Stimulated activated CD8-positive, alpha-beta memory T cell treated with anti-CD3 and anti-CD28 coated beads, Interleukin-12 subunit alpha, Interleukin-12 subunit beta, amount 100 ng/mL, for 24 hours (primary cell): ENCODE measurements around the gene UGT1A5.

ENCODE experiments used
- DNase-seq: peaks from one replicate; pipeline ENCODE4 v3.0.0-alpha.2; 2020; ENCODE audit errors: extremely low read depth

UGT1A5 gene

DNA sequence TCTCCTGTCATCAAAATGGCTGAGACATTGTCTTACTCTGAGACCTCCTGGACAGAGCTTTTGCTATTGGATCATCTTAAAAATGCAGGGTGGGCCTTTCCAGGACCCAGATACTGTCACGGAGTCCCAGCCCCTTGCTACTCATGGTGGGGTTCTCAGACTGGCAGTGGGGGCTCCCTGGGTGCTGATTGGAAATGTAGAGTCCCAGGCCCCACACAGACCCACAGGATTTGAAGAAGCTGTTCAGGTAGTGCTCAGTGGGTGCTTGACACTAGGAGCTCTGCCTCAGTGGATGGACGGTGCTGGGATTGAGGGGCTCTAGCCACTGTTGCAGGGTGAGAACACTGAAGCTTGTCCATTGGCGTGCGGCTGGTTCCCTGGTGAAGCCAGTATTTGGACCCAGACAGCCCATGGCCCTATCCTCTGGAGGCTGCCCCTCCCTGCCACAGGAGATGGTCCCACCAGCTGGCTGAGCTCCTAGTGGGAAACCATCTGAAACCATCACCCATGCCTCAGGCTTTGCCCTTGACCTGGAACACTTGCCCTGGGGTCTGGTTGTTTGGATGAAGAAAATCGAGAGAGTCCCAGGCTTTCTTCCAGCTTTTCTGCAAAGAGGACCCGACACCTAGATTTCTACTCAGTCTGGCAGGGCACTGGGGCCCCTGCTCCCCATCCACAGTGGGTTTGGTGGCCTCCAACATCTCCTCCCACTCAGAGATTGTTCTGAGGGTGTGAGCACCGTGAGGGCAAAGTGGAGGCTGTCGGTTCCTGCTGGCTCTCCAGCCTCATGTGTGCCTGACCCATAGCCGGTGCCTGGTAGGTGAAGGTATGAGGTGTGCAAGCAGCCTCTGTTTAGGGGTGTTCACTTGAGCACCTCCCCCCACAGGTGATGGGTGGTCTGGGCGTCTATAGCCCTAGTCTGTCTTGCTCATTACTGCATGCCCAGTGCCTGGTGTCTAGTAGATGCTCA lies 95.5 kb downstream of the UGT1A5 start:
- DNase-seq = no peak

DNA sequence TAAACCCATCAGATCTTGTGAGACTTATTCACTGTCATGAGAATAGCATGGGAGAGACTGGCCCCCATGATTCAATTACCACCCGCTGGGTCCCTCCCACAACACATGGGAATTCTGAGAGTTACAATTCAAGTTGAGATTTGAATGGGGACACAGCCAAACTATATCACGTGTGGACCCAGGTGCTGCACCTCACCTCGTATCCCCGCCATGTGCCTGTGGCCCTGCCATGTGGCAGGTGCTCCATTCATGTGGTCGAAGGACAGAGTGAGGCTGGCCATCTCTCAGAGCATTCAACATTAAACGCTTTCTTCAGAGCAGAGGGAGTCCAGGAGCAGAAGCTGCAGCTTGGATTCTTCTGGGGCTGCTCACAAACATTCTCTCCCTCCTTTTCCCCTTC lies 97.7 kb downstream of the UGT1A5 start:
- no peak for DNase-seq

DNA sequence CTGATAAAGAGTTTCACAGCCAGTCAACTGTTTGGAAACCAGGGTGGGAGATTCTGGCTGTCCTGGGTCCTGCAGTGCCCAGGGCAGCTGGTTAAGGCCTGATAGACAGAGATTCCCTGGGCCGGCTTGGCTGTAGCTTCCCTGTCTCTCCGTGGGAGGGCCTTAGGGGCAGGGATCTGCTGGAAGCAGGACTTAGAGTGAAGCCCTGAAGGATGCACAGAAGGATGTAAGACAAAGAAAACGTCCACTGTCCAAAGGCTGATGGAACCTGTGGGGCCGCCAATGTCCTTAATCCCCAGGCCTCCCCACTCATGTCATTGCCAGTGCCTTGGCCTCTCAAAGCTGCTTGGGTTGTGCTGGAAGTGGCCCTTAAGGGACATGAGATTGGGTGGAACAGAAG lies 98.4 kb downstream of the UGT1A5 start:
- no peak for DNase-seq

DNA sequence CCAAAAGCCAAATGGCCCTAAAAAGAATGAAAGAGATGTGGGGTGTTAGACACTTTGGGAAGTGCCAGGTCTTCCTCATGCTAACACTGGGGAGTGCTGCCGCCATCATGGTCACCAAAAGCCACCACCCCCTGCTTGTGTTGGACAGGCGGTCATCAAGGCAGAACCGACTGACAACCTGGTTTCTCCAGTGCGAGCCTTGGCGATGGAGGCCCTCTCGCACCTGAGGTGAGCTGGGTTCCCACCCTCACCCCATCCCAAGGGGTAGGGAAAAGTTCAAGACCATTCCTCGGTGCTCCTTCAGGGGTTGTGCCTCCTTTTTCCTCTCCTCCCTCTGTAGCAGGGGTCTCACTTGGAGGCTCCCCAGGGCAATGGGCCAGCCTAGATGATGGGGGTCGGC lies 99.0 kb downstream of the UGT1A5 start:
- DNase-seq = no peak

DNA sequence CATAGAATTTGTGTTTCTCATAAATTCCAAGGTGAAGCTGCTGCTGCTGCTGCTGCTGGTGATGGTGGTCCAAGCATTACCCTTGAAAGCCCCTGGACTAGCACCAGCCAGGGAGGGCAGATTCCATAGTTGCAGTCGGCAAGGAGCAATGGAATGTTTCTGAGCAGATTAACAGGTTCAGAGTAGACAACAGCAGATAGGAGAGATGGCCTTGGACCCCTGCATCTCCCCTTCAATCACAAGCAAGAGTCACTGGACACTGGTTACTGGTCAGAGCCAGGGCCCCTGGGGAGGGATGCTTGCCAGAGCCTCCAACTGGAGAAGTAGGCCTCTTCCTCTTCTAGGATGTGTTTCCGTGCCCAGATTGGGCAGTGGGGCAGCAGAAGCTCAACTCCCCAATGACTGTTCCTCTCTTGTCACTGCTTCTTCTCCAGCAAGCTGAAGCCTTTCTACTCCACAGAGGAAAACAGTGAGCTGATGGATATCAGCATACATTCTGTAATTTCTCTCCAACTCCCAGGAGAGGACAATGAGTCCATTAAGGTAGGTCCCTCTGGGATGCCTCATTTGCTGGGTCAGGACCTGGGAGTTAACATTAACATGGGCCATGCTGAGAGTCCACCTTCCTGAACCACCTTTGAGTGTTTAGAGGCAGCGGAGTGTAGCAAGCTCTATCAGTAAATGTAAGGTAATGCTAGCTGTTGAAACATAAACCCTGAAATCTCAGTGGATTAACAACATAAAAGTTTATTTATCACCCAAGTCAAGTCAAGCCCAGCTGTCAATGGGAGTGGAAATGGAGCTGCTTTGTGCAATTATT lies 100.7 kb downstream of the UGT1A5 start:
- DNase-seq = no peak

DNA sequence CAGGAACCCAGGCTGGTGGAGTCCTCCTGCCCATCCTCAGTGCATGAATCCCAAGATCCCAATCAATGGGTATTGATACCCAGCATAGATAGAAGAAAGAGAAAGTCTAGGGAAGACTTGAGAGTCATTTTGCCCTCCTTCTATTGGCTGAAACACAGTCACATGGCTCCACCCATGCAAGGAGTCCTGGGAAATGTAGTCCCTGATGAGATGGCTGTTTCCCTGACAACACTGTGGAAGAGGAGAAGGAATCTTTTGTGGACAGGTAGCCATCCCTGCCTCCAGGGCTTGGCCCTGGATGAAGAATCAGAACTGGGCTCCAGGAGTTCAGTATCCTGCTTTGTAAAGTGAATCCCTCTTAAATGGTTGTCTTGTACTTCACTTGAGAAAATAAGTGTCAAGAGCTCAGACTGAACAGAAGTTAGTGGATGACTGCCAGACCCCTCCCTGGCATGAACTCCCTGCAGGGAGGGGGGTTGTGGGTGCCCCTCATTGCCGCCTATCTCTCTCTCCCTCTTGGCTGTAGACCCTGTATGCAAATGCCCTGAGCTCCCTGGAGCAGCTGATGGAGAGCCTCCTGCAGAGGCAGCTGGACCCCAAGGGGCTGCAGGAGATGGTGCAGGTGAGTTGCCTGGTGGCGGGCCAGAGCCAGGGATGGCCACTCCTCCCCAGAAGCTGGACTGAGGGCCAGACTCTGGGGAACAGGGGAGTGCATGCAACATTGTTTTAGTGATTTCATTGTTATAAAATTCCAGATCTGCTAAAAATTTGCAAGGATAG lies 101.5 kb downstream of the UGT1A5 start:
- no peak for DNase-seq

DNA sequence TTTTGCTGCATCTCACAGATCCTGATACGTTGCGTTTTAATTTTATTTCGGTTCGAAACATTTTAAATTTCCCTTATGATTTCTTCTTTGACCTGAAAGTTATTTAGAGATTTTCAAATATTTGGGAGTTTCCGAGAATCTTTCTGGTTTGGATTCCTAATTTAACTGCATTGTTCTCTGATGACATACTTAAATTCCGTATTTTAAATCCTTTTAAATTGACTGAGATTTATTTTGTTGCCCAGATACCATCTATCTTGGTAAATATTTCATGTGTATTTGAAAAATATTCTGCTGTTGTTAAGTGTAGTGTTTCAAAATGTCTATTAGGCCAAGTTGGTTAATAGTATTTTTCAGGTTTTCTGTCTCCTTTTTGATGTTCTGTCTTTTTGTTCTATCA lies 103.2 kb downstream of the UGT1A5 start:
- no peak for DNase-seq

DNA sequence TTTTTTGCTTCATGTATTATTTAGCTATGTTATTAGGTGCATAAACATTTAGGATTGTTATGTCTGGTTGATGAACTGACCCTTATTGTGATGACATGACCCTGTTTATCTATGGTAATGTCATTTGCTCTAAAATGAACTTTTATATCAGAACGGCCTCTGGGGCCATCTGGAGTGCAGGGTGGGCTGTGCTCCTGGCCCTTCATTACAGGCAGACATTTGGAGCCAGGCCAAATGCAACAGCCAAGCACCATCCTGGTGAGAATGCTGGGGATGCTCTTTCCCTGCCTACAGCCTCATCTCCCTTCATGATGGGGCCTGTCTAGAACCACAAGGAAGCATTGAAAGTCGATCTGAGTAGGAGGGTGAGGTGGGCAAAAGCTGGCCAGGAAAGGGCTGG lies 103.6 kb downstream of the UGT1A5 start:
- no peak for DNase-seq

DNA sequence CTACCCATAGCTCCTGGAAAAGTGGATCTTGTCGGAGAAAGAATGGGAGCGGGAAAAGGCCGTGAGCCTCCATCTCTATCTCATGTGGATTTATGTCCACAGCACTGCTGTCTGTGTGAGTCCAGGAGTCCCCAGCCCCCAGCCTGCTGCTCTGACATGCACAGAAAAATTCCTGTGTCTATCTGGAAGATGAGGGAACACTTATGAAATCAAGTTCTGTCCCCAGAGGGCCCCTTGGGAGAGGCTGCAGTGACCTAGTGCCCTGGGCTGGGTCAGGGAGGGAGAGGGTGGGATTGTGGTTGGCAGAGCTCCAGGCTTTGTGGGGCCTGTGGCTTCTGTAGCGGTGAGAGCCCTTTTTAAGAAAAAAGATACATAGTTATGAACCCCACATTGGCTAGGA lies 104.1 kb downstream of the UGT1A5 start:
- no peak for DNase-seq

DNA sequence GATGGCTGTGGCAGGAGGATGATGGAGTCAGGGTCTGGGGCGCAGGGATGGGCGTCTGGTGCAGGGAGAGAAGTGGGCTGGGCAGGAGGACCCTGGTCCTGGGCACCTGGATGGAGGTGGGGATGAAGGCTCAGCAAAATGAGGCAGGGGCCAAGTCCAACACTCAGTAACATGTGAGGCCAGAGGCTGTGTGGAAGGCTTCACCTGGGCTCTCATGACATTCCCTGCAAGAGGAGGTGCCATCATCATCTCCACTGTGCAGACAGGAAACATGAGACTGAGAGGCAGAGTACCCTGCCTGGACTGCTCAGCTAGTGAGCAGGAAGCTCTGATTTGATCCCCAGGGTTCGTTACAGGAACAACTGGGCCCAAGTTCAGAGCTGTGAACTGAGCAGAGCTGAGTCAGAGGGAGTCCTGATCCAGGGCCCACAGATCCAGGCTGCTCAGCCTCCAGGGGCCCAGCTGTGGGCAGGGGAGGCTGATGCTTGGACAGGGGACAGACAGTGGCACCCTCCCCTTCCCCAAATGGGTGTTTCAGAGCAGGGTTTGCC lies 104.7 kb downstream of the UGT1A5 start:
- DNase-seq = no peak

DNA sequence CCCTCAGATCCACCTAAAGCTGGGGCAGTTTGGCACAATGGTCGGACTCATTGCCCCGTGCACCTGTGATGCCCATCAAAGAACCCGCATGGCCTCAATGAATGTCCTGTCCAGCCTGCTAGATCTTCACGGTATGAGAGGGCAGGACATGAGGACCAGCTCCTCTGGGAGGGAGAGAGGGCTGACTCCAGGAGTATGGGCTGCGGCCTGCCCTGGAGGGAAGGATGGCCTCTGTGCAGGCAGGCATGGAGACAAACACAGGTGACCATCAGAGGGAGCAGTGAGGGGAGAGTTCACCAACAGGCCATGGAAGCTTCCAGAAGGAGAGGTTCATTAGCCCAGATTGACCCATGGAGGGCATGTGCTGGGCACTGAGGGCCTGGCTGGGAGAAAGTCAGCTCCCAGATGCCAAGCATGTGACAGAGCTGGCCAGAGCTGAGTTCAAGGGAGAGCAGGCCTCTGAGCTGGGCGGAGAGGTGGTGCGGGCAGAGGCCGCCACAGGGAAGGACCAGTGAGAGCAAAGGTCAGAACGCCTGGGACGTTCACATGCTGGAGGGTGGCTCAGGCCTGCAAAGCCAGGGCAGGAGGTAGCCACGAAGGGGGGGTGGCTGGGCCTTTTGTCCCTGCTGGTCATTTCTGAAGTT lies 105.4 kb downstream of the UGT1A5 start:
- no peak for DNase-seq

DNA sequence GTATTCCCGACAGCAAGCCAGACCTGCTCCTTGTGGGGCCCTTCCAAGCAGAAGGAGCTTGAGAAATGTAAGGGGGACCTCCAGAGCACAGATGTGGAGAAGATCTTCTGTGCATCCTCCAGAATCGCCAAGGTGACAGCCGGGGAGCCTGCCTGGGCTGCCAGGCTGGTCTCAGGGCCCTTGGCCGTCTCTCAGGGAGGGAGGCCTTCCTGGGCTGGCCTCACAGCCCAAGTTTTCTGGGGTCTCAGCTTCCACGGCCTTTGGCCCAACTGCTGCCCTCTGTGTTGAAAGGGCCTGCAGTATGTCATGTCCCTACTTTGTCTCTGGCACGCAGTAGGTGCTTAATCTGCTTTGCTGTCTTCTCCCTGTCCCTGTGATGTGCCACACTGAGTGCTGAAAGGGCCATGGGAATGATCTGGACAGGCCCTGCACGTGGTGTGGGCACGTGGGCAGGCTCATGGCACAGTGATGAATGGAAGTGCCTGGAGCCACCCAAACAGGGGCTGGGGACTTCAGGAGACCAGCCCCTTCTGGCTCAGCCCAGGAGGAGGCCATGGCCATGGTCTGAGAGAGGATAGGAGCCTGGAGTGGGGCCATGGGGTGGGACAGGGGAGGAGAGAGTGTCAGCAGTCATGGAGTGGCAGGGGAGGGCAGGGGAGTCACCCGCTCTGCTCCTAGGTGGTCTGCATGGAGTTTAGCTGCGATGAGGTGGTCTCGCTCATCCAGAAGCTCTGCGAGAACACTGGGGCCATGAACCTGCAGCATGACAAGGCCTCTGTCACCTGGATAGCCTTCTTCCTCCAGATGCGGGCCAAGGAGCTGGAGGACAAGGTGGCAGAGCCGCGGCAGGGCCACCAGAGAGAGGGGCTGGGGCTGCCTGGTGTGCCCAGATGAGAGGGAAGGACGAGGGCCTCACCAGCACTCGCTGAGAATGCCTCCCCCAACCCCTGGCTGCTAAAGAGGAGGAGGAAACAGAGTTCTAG lies 106.2 kb downstream of the UGT1A5 start:
- no peak for DNase-seq

DNA sequence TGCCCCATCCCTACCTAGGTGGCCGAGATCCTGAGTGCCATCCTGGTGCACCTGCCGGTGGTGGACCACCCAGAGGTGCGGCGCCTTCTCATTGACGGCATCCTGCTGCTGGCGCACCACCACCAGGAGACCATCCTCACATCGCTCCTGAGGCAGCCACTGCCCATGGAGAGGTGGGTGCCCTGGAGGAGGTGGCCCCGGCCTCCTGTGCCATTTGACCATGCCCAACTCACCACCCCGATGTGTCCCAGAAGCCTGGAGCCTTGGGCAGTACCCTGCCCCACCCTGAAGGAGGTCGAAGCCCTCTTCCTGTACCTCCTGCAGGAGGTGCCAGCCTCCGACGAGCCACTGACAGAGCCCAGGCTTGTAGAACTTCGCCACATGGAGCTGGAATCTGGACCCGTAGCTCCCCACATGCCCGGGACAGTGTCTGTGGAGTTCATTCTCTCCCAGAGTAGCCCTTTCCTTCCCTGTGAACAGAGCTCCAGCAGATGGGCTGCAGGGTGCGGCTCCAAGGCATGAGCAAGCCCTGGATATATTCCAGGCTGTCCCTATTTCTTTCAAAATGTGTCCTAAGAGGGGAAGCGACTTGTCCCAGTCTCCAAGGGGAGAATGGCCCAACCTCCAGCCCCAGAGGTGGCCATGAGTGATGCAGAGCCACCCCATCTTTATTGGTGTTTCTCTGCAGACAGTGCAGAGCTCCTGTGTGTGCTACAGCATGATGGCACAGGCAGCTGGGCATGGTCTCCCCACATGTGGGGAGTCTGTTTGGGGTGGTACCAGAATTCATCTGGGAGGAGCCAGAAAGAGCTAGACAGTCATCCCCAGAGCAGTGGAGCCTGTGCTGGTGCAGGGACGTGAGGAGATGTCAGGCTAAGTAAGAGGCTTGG lies 107.4 kb downstream of the UGT1A5 start:
- no peak for DNase-seq

DNA sequence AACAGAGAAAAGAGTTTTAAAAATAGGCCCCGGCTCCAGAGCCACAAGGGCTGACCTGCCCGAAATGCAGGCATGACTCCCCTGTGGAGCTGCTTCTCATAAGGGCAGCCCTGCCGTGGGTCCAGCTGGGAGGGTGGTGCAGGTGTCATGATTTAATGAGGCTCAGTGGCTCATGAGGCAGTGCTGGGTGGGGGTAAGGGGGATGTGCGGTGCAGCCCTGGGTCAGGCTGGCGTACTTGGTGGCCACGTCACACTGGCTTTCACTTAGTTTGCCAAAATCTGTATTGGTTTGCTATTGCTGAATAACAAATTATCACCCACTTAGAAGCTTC lies 108.0 kb downstream of the UGT1A5 start:
- no peak for DNase-seq

DNA sequence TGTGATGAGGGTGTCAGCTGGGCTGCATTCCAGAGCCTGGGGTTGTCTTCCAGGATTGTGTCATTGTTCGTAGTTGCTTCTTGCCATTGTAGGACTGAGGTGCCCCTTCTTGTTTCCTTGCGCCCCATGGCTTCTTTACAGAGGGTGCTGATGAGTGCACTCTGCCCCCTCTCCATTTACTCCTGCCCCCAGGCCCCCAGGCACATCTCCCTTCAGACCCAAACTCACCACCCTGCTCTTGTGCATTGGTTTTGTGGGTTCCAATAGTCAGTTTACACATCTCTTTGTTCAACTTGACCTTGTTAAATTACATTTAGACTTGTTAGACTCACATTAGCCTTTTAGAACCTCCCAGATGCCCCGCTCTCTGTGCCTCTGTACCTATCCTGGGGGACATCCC lies 108.5 kb downstream of the UGT1A5 start:
- DNase-seq = no peak

DNA sequence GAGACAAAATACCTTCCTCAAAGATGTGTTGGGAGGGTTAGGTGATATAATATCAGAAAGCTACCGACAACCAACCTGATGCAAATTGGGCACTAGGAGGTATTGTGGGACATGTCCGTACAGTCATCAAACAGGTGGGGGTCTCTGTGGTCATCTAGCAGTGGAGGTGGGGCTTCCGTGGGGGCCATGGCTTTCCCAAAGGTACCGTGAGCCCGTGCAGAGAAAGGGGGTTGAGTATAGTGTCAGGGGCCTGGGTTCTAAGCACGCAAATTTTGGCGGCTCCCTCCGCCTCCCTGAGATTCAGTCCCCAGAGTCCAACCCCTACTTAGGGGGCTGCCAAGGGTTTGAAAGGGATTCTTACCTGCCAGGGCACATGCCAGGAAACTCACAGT lies 109.0 kb downstream of the UGT1A5 start:
- no peak for DNase-seq

DNA sequence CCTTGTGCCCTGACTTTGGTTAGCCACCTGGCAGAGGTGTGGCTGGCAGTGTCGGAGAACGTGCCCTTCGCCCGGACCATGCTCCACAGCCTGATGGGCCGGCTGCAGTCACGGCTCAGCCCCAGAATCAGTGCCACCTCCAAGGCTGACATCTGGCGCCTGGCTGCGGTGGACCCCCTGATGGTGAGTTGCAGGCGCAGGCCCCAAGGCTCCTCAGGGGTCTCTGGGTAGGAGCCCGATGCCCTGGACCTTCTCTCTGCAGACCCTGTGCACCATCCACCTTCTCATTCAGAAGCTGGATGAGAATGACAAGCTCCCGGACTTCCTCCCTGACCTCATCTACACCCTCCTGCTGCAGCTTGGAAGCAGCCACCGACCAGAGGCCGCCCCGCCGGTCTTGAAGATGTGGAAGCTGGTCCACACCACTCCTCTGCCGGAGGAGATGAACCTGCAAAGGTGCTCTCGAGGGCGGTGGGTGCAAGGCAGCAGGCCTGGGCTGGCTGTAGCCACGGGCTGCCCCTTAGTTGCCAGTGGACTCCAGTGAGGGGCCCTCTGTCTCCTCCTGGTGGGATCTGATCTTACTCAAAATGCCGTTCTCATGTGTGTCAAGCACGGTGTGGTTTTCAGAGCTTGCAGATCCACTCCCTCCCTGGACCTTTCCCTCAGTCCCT lies 109.5 kb downstream of the UGT1A5 start:
- no peak for DNase-seq
